Measurements from ENCODE around the gene STAC2. TPM values are rescaled to one million over a fixed set of nuclear protein-coding genes. Genes with fewer than 3 reads are reported as not detected.

The STAC2 gene
- total and polyA plus RNA-seq, 9 of the 15 experiments (the other 6 are each of a cell fraction or from before 2014, with no cell fraction given) = not detected

DNA sequence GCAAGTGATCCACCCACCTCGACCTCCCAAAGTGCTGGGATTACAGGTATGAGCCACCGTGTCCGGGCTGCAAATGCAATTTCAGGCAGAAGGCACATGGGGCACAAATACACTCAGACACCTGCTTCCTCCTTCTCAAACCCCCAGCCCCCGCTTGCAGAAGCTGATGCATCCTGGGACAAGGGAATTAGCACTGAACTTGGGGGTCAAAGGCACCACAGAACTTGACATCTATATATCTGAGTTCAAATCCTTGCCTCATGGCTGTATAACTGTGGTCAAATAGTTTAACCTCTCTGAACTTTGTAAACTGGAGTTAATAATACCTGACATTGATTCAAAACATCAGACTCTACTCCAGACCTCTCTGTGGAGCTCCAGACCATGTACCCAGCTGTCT lies 55.6 kb downstream of the STAC2 start:
- in situ Hi-C loops (cut with MboI) = no loop called here
- H3K36me3 ChIP-seq (ENCODE audit: control insufficient read depth, insufficient read depth, low read length) = peaks cover 1% of the 10 kb centered on the region; the same call in 1 of the 3 replicates
- TF ChIP-seq YBX1 (IDR thresholded peaks at IDR 0.05) (no peak), SAFB (IDR thresholded peaks at IDR 0.05; ENCODE audit: borderline replicate concordance, low read depth, low read length) (no peak), WHSC1 (IDR thresholded peaks at IDR 0.05; ENCODE audit: low read length) (no peak), CBX1 (IDR thresholded peaks at IDR 0.05; ENCODE audit: low read depth) (no peak), CBFA2T3 (IDR thresholded peaks at IDR 0.05) (no peak), ZNF311 (CRISPR knock-in tag; IDR thresholded peaks at IDR 0.05) (no peak), RFX1 (IDR thresholded peaks at IDR 0.05) (no peak), CBFB (CRISPR knock-in tag; IDR thresholded peaks at IDR 0.05) (no peak), ZNF23 (CRISPR knock-in tag; IDR thresholded peaks at IDR 0.05) (no peak)
- TF ChIP-seq, protein P1, sequence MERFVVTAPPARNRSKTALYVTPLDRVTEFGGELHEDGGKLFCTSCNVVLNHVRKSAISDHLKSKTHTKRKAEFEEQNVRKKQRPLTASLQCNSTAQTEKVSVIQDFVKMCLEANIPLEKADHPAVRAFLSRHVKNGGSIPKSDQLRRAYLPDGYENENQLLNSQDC (CRISPR knock-in tag; IDR thresholded peaks at IDR 0.05) = no peak
- H3K9me3 ChIP-seq (replicated peaks; ENCODE audit: control insufficient read depth, insufficient read depth, low read depth, low read length) = no peaks in the 10 kb centered on the region
- intact Hi-C loops (cut with micrococcal nuclease) = no loop called here
- peaks cover 5 to 24% of the 10 kb centered on the region in 2 experiments; a peak in 4 of 5 replicates for H3K4me1 ChIP-seq (replicated peaks in 1 of 2; ENCODE audit: control insufficient read depth in 2 of 2, insufficient read depth in 2 of 2, low read length in 2 of 2)
- no TSS peak for BruUV-seq (replicated peaks)
- H3K4me3 ChIP-seq = no peak overlapping the region
- DNase-seq (ENCODE audit: extremely low read depth in 1 of 4, low spot score in 3 of 4) = no peak
- no peaks in the 10 kb centered on the region for H3K27me3 ChIP-seq (ENCODE audit: control insufficient read depth in 2 of 2, insufficient read depth in 2 of 2, low read length in 2 of 2)
- no peak overlapping the region for H3K9ac ChIP-seq (ENCODE audit: insufficient read depth in 1 of 2, low read depth in 2 of 2, low read length in 2 of 2)
- no peak for FAIRE-seq
- CTCF ChIA-PET (ENCODE audit: low intra/inter-chr PET ratio) = no interaction called here
- peaks cover 6% of the 10 kb centered on the region for H4K20me1 ChIP-seq (replicated peaks; ENCODE audit: control insufficient read depth, insufficient read depth, low read length)
- no peak overlapping the region for H3K27ac ChIP-seq (ENCODE audit: extremely low read depth, low read depth, low read length)
- 35% methylated on average over 4 of the region's 4 CpGs for WGBS (ENCODE audit: insufficient coverage, low coverage, missing lambda C conversion rate)
- no peaks in the 10 kb centered on the region for H3K79me2 ChIP-seq (ENCODE audit: control insufficient read depth, insufficient read depth, low read length)
- no peaks in the 10 kb centered on the region for H3K9me1 ChIP-seq (ENCODE audit: control insufficient read depth, insufficient read depth, low read length)
- no peak overlapping the region for H2AFZ ChIP-seq (ENCODE audit: low read depth, low read length)
- POLR2A ChIA-PET = interaction anchor here (0.7 to 1.1 kb wide), 4 partner anchors 16 to 419 kb away, joined by 3 to 5 read pairs (median 4); no protein-coding TSS in a partner anchor
- no peak for ATAC-seq
- H3K4me2 ChIP-seq (ENCODE audit: insufficient read depth, low read length) = no peak overlapping the region

Data from K562 (cell line).